Neutrophil (primary cell): ENCODE data around the gene NECTIN4.

Experiments
- H3K27ac ChIP-seq: fragments of 200-600 bp; sonication (generic); 2 replicates; pipeline ENCODE4 v1.5.1; 2016; ENCODE audit warnings: mild to moderate bottlenecking, moderate library complexity
- H3K27me3 ChIP-seq: fragments of 200-600 bp; sonication (generic); 2 replicates; pipeline ENCODE4 v1.6.0; 2016; ENCODE audit warnings: mild to moderate bottlenecking
- H3K36me3 ChIP-seq: fragments of 200-600 bp; sonication (generic); 2 replicates; pipeline ENCODE4 v1.5.1; 2017
- H3K4me1 ChIP-seq, 2 experiments: fragments of 200-600 bp in 1 of 2; sonication (generic) in 1 of 2; 1 replicate in 1 of 2; 2 replicates in 1 of 2; pipeline versions ENCODE4 v1.5.1 to v1.6.1; 2013 to 2016; ENCODE audit warnings: low read depth in 1 of 2, low read length in 1 of 2, mild to moderate bottlenecking in 1 of 2, moderate library complexity in 1 of 2; ENCODE audit not compliant: control insufficient read depth in 1 of 2, insufficient read depth in 1 of 2
- H3K4me3 ChIP-seq, 2 experiments: fragments of 200-600 bp in 1 of 2; sonication (generic) in 1 of 2; 1 replicate in 1 of 2; 2 replicates in 1 of 2; pipeline ENCODE4 v1.5.1; 2013 to 2016; ENCODE audit warnings: low read depth in 1 of 2, low read length in 1 of 2, mild to moderate bottlenecking in 1 of 2, moderate library complexity in 1 of 2
- H3K9me3 ChIP-seq: fragments of 200-600 bp; sonication (generic); 2 replicates; pipeline ENCODE4 v1.5.1; 2016
- TF ChIP-seq, protein P1 (sequence below): fragments of 200-600 bp; sonication (generic); IDR thresholded peaks from 2 replicates; pipeline ENCODE4 v1.5.1; 2016; ENCODE audit warnings: antibody characterized with exemption

The NECTIN4 gene

DNA sequence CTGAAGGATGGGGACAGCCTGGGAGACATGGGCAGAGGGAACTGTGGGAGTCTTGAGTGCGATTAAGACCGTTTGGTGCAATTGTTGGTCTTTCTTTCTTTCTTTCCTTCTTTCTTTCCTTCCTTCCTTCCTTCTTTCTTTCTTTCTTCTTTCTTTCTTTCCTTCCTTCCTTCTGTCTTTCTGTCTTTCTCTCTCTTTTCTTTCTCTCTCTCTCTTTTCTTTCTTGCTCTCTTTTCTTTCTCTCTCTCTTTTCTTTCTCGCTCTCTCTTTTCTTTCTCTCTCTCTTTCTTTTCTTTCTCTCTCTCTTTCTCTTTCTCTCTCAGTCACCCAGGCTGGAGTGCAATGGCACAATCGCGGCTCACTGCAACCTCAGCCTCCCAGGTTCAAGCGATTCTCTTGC, 5.9 kb upstream of the NECTIN4 start:
- TF ChIP-seq, protein P1, sequence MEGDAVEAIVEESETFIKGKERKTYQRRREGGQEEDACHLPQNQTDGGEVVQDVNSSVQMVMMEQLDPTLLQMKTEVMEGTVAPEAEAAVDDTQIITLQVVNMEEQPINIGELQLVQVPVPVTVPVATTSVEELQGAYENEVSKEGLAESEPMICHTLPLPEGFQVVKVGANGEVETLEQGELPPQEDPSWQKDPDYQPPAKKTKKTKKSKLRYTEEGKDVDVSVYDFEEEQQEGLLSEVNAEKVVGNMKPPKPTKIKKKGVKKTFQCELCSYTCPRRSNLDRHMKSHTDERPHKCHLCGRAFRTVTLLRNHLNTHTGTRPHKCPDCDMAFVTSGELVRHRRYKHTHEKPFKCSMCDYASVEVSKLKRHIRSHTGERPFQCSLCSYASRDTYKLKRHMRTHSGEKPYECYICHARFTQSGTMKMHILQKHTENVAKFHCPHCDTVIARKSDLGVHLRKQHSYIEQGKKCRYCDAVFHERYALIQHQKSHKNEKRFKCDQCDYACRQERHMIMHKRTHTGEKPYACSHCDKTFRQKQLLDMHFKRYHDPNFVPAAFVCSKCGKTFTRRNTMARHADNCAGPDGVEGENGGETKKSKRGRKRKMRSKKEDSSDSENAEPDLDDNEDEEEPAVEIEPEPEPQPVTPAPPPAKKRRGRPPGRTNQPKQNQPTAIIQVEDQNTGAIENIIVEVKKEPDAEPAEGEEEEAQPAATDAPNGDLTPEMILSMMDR: no peak
- H3K4me1 ChIP-seq: peaks cover 25 to 29% of the 10 kb centered on the region in 2 experiments

DNA sequence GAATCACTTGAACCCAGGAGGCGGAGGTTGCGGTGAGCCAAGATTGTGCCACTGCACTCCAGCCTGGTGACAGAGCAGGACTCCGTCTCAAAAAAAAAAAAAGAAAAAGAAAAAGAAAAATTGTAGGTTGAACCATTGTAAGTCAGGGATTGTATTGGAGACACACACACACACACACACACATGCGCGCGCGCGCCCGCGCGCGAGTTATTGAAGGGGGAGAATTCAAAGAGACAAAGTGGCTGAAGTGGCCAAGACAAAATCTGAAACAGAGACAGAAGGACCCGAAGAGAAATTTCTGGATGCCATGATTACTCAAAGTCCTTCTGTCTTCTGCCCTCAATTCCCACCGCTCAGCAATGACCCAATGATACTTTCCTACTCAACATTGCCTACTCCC, 5.1 kb upstream of the NECTIN4 start:
- H3K9me3 ChIP-seq: no peaks in the 10 kb centered on the region
- TF ChIP-seq, protein P1: no peak
- no peak overlapping the region for H3K4me3 ChIP-seq
- H3K36me3 ChIP-seq: no peaks in the 10 kb centered on the region
- H3K27me3 ChIP-seq: peaks cover 11% of the 10 kb centered on the region
- no peak overlapping the region for H3K27ac ChIP-seq
- H3K4me1 ChIP-seq: peaks cover 25 to 29% of the 10 kb centered on the region in 2 experiments

More for the DNA sequence above, 5.9 kb upstream of the NECTIN4 start:
- Histone ChIP-seq H3K36me3 (no peaks in the 10 kb centered on the region), H3K27ac (no peak overlapping the region), H3K4me3 (no peak overlapping the region), H3K9me3 (no peaks in the 10 kb centered on the region), H3K27me3 (peaks cover 11% of the 10 kb centered on the region)

DNA sequence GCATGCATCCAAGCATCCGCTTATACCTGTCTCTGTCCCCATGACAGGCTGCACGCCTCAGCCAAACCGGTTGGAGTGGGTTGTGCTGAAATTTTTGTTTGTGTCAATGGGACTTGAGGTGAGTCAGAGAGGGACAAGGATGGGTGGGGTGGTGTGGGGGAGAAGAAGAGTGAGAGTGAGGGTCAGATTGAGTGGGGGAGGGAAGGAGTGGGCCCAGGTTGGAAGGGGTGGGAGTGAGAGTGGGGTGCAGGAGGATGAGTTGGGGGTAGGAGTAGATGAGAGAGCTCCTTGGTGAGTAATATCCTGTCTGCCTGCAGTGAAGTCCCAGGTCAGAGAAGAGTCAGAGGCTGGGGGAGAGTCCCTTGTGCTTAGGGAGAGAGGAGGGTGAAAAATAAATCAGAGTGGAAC, 3.3 kb upstream of the NECTIN4 start:
- TF ChIP-seq, protein P1: no peak
- H3K27ac ChIP-seq: no peak overlapping the region

DNA sequence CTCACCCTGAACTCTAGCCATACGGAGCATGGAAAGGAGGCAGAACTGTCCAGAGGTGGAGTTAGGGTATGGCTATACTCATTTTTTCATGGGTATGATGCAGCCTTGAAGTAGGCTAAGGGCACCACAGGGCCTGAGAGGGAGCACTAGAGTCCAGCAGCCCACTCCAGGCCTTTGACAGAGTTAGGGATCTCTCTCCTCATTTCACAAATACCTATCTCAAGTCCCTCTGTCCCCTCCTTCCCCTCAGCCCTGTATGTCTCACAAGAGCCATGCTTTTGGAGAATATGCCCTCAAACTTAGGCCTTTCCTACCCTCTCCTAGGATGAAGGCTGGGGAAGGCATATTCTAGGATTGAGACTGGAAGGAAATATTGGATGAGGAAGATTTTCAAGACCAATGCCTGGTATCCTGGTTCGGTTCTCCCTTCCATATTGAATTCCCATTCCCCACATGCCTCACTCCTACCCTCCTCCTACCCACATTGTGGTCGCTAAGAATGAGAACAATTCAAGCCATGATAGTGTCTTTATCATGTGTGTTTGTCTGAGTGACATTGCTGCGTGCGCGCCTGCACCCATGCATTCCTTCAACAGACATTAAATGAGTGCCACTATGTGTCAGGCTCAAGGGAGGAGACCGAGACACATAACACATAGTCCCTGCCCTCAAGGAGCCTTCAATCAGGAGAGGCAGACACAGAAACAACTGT, 2.6 kb upstream of the NECTIN4 start:
- Histone ChIP-seq H3K27me3 (no peaks in the 10 kb centered on the region), H3K4me1 (peaks cover 7 to 9% of the 10 kb centered on the region in 2 experiments), H3K4me3 (no peak overlapping the region), H3K27ac (no peak overlapping the region), H3K36me3 (no peaks in the 10 kb centered on the region), H3K9me3 (no peaks in the 10 kb centered on the region)
- TF ChIP-seq, protein P1: no peak

More for the DNA sequence above, 3.3 kb upstream of the NECTIN4 start:
- no peak overlapping the region for H3K4me3 ChIP-seq
- no peaks in the 10 kb centered on the region for H3K9me3 ChIP-seq
- H3K27me3 ChIP-seq: no peaks in the 10 kb centered on the region
- no peaks in the 10 kb centered on the region for H3K36me3 ChIP-seq
- H3K4me1 ChIP-seq: peaks cover 13 to 15% of the 10 kb centered on the region in 2 experiments

DNA sequence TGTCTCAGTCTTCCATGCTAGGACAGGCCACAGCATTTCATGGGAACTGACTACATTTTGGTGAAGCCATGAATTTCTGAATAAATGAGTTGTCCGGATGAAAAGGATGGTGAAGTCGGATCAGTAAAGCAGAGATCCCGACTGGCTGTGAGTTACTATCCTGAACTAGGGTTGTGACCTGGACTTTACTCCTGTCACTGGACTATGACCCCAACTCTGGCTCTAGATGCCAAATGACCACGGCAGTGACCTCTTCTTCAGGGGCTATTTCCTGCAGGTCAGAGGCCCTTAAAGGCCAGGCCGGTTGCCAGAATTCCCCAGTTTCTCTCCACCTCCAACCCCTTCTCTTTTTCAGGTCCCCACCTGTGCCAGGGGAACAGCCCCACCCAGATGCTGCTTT, 1.7 kb upstream of the NECTIN4 start:
- Histone ChIP-seq H3K4me3 (no peak overlapping the region), H3K36me3 (no peaks in the 10 kb centered on the region), H3K27me3 (no peaks in the 10 kb centered on the region), H3K4me1 (peaks cover 0 to under 1% of the 10 kb centered on the region in 2 experiments), H3K27ac (no peak overlapping the region), H3K9me3 (no peaks in the 10 kb centered on the region)
- TF ChIP-seq, protein P1: no peak
